NCI-H748 (cell line): ENCODE results near the gene EMSY.

ENCODE experiments used
- DNase-seq: peaks from one replicate; lab custom pipeline; 2025; ENCODE audit not compliant: unreplicated experiment; lab: John Stamatoyannopoulos, UW

The EMSY gene

GRCh38 chr11:76453248-76453647, 8.4 kb downstream of the EMSY start:
- DNase-seq, result no peak

- DNase-seq, result no peak
Measured at GRCh38 chr11:76455331-76455730, 10.5 kb downstream of the EMSY start.

DNA sequence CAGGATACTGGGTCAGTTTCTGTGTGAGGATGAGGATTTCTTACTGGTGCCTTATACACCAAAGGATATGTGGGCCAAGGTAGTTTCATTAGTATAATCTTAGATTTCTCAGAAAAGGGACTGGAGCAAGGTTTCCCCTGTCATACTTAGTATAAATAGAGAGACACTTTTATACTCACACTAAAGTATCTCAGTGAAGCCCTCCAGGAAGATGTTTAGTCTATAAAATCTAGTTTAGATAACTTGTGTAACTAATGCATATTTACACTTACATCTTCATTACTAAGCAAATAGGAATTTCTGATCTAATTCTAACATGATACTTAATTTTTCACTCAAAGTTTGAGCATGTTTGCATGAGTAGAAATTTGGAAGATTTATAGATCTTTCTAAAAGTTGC, 11.1 kb downstream of the EMSY start:
- no peak for DNase-seq

- no peak for DNase-seq
Measured at GRCh38 chr11:76456571-76456970, 11.8 kb downstream of the EMSY start.

DNA sequence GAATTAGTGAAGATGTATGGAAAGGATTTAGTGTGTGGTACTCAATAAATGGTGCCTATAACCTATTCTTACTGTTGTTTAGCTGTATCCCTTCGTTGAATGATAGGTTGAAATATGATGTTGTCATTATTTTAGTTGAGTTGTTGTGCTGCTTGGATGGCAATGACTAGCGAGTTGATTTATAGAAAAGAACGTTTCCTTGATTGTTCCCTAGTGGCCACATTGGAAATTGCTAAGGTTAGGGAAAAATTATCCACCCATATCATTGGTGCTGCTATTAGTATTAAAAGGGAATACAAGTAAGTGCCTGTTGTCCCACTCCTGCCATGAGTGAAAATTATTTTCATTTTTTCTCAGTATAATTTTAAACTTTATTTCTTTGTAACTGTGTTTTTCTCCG, 14.5 kb downstream of the EMSY start:
- no peak for DNase-seq

GRCh38 chr11:76459846-76460245, 15.0 kb downstream of the EMSY start:
- no peak for DNase-seq

DNA sequence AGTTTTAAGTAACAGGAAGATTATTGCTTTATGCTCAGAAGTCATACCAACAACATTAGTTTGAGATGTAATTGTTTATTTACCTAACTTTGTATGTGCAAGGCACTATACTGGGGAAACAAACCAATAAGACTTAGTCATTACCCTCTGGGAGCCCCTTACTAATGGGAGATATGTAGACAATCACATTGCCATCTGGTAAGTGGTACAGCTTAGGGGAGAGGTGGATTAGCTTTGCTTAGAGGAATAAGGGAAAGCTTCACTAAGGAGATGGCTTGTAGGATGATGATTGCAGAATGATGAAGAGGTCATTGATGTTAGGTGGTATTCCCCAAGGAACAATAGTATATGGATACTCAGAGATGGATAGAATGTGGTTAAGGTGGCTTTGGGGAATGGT, 17.5 kb downstream of the EMSY start:
- DNase-seq, result no peak

- no peak for DNase-seq
Measured at GRCh38 chr11:76465701-76466100, 20.9 kb downstream of the EMSY start.

DNA sequence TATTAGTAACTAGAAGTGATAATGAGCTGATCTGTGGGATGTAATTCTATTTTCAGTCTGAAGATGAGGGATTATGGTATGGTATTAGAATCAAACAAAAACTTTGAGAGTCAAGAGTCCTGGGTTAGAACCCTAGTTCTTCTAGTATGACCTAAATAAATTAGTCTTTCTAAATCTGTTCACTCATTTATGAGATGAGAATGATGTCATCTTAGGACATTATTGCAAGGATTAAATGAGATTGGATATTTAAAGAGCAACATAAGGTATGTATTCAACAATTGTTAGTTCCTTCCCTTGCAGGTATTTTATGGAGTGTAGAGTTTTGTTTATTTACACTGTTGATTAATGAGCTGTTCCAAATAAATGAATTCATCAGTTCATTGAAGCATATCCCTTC, 21.8 kb downstream of the EMSY start:
- no peak for DNase-seq

DNA sequence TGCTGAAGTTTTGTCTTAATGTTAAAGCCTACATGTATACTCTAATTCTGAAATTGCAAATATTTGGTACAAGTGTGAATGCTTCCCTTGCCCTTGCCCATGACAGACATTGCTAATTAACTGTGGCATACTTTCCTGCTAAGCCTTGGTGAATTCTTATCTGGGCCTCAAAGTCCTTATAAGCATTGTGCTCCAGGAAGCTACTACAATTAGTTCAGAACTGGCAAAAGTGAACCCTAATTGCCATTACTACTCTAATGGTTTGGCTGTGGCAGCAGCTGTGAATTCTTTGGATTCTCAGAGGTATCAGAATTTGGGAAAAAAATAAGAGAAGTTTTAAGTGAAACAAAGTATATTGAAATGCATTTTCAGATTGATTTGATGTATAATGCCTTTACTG, 24.3 kb downstream of the EMSY start:
- DNase-seq, result no peak

DNA sequence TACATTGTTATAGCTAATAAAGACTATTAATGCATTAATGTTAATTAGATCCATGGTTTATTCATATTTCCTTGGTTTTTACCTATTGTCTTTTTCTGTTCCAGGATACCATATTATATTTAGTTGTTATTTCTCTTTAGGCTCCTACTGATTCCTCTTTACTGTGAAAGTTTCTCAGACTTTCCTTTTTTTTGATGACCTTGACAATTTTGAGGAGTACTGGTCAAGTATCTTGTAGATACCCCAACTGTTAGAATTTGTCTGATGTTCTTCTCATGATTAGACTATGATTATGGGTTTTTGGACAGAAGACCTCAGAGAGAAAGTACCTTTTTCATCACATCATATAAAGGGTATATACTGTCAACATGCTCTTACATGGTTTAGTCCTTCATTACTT, 26.6 kb downstream of the EMSY start:
- DNase-seq, result no peak

DNA sequence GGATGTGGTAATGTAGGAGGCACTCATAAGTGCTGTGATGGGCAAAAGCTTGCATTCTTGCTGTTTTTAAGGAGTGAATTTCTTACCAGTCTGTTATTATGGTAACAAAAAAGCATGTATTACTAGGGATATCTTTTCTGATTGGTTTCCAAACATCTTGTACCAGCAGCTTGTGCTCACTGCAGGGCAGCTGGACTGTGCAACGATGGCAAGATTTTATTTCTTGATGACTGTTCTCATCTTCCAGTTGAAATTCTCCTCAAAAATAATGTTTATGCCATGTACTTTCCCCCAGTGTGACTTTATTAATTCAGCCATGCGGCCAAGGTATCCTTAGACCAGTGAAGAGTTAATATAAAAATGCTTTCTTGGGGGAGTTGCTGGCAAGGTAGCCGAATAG, 35.4 kb downstream of the EMSY start:
- DNase-seq, result no peak

DNA sequence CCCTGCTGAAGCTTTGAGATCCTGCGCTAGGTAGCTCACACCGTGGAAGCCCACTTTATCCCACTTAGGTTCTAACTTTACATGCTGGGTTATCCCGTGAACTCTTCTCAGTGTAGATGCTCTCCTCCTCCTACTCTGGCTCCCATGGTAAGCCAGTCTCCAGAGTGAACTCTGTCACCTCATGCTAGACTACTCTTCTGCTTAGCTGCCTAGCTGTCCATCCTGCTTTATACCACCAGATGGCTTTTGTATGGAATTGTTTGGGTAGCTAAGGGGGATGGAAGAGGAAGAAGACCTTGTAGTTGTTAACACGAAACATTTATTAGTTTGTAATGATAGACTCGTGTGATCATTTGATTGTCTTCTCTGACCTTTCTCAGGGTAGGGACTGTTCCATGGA, 46.8 kb downstream of the EMSY start:
- no peak for DNase-seq

- no peak for DNase-seq
Measured at GRCh38 chr11:76493040-76493439, 48.2 kb downstream of the EMSY start.

DNA sequence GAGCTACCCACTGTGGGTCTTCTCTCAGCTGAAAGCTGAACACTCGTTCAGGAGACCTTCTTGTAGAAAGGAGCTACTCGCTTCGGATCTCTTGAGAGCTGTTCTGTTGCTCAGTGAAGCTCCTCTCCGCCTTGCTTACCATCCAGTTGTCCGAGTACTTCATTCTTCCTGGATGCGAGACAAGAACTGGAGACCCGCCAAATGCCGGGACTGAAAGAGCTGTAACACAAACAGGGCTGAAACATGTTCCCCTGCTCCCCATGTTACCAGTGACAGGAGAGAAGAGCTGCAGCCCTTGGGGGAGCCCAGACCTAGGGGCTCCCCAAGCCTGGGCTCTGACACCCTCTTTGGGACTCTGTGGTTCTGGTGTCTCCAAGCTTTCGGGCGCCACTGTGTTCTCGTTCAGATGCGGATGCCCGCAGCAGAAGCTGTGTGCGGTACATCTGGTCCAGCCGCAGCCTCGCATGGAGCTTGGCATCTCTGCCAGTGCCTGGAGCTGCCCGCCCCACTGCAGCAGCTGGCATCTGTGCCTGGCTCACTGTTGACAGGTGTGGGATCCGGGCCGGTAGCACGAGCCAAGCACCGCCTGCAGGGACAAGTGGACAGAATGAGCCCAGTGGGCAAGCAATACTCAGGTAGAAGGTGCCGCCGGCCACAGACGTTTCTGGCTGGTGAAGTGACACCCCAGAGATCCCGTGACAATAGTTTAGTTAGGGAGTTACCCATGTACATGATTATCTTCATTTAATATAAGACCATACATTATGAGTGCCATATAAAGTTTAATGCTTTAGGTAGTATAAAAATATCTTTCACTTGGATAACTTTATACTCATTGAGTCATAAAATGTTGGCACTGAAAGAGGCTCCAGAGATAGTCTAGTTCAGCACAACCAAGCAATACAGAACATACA, 49.1 kb downstream of the EMSY start:
- DNase-seq, result no peak

DNA sequence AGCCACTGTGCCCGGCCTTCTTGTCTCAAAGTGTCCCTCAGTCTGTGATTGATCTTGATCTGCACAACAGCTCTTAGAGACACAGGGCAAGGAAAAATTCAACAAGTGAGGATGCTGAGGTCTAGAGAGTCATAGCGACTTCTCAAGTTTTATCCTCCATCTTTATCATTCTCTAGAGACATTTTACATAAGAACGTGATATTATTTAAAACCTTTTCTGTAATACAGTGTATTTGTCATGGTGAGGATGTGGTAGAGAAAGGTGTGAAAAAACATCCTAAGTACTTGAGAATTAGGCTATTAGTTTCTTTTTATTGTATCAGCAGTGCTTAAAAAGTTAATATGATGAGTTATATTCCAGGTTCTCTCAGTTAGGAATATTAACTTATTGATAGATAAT, 50.2 kb downstream of the EMSY start:
- DNase-seq, result no peak

- DNase-seq, result no peak
Measured at GRCh38 chr11:76496174-76496573, 51.4 kb downstream of the EMSY start.

DNA sequence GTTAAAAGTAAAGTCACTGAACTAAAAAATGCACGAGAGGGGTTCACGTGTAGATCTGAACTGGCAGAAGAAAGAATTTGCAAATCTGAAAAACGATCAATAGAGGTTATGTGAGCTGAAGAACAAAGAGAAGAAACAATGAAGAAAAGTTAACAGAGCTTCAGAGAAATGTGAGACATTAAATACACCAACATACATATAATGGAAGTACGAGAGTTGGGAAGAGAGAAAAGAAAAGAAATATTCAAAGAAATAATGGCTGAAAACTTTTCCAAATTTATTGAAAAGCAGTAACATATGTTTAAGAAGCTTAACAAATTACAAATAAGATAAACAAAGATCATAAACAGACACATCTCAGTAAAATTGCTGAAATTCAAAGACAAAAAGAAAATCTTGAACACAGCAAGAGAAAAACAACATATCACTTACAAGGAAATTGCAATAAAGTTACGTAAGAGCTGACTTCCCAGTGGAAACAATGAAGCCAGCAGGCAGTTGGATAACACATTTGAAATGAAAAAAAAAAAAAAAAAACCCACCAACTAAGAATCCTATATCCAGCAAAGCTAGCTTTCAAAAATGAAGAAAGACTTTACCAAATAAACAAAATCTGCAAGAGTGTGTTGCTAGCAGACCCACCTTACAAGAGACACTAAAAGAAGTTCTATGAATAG, 56.8 kb downstream of the EMSY start:
- no peak for DNase-seq

- no peak for DNase-seq
Measured at GRCh38 chr11:76506833-76507232, 62.0 kb downstream of the EMSY start.

- no peak for DNase-seq
Measured at GRCh38 chr11:76510060-76511047, 65.5 kb downstream of the EMSY start.
